GM19467 (cell line): ENCODE data around the gene DUSP9.

ENCODE experiments used
- ATAC-seq: cut with Tn5 transposase; IDR thresholded peaks from one replicate; pipeline ENCODE4 v1.9.1; 2021; ENCODE audit warnings: mild to moderate bottlenecking, moderate library complexity; ENCODE audit not compliant: unreplicated experiment

Gene DUSP9

DNA sequence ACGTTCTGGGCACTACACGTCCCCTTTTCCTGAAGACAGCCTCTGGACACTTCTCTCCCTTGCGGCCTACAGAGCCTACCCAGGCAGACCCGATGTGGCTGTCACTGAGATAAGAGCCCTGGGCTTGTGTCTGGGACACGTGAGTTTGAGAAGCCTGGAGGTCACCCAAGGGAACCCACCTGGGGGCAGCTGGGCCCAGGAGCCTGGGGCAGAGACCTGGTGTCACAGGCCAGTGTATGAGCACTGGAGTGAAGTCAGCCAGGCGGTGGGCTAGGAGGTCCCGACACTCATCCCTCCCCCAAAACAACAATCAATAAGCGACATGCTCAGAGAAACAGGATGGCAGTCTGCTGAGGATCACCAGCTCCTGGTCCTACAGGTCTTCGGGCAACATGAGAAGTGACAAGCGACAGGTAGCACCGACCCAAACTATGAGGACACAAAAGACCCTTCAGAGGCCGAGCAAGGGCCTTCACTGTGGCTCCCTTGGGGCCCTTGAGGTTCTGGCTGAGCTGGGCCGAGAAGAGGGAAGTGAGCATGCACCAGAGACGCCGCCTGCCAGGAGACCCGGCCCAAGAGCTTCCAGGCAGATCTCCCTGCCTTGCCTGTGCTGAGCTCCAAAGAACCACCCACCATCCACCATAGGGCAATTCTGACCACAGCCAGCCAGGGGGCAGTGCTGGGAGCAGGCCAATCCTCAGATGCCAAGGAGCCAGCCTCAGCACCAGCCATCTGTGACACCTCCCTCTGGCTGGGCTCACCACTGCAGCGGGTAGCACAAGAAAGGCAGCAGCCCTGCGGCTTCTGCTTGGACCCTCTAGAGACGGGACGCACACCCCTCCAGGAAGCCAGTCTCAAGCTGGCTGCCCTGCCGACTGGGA lies 11.0 kb upstream of the DUSP9 start:
- no peak for ATAC-seq

DNA sequence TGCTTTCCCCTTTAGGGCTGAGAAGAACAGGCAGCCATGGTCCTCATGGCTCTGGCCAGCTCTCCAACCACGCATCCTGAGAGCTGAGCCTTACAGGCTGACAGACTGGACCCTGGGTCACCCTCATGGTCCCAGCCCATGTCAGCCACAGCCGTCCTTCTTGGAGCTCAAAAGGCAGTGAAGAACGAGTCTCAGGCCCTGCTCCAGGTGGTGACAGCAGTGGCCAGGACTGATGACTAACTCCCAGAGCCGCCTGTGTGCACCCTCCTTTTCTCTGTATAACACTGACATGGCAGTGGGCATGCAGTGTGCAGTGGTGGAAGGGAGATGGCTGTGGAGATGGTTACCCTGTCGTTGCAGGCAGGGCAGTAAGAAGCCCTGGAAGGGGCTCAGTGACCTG lies 10.3 kb upstream of the DUSP9 start:
- ATAC-seq: no peak

DNA sequence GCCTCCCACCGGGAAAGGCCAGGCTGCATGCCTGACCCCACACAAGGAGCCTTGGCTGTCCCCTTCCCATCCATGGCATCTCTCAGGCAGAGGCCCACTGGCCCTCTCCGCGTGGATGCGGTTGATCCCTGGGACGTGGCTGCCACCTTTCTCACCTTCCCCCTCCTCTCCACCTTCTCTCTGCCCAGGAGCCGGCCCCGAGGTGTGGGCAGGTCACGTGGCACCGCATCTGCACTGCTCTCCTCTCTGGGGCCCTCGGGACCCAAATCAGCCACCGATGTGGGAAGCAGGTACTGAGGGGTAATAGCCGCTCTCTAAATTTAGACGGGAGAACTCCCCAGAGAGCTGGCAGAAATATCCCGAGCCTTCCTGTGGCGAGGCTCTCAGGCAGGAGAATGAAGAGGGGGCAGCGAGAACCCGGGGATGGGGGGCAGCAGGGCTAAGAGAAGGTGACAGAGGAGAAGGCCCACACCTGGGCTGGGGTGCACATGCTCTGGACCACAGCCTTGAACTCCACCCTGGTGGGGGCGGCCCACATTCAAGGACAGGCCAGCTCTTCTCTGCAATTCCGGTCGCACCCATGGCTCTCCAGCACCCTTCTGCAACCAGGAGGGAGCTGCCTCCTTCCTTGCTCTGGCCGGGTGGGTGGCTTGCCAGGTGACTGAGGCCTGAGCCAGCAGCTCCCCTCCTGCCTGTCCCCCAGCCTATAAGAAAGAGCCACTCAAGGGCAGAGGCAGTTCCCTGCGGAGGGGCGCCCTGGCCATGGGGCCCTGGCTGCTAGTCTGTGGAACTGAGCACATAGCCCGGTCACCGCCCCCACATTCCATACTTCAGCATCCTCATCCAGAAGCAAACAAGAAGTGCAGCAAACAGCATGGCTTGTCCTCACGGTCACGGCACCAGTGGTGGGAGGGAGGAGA lies 9.6 kb upstream of the DUSP9 start:
- no peak for ATAC-seq

DNA sequence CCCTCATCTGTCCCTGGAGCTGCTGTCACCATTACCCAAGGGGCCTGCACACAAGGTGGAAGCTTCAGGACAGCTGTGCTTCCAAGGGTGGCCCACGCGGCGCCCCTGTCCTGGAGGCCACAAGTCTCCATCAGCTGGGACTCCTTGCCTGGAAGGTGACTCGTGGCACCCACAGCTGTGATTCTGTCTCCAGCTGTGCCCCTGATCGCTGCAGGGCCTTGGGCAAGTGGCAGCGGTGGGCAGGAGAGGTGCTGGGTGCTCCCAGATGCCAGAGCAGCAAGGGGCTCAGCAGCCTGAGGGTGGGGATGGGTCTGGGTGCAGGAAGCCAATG lies 9.0 kb upstream of the DUSP9 start:
- no peak for ATAC-seq

DNA sequence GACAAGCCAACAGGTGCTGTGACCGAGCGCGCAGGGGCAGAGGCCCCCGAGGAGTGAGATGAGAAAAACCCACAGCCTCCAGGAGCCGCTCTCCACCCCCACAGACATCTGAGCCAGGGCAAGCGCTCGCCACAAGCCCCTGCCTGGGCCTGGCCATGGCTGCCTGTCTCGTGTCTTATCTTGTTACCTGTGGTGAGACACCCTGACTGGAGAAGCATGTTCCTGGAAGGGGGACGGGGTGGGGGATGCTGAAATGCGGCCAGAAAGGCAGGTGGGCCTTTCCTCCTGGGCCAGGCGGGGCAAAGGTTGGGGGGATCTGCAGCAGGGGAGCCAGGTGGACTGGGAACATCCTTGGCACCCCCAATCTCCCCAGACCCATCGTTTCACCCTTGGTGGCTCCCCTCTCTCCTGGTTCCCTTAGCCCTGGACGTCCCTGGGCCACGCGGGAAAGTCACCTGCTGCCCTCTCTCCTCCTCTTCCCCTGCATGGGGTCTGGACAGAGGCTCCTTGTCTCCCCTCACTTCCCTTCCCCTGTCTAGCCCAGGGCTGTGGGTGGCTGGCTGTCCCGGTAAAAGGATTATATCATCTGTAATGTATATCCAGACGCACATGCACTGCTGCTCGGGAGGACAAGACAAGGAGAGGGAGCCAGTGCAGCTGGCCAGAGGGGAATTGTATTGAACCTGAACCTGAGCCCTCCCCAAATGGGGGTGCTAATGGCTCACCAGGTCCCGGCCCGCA lies 8.4 kb upstream of the DUSP9 start:
- no peak for ATAC-seq

DNA sequence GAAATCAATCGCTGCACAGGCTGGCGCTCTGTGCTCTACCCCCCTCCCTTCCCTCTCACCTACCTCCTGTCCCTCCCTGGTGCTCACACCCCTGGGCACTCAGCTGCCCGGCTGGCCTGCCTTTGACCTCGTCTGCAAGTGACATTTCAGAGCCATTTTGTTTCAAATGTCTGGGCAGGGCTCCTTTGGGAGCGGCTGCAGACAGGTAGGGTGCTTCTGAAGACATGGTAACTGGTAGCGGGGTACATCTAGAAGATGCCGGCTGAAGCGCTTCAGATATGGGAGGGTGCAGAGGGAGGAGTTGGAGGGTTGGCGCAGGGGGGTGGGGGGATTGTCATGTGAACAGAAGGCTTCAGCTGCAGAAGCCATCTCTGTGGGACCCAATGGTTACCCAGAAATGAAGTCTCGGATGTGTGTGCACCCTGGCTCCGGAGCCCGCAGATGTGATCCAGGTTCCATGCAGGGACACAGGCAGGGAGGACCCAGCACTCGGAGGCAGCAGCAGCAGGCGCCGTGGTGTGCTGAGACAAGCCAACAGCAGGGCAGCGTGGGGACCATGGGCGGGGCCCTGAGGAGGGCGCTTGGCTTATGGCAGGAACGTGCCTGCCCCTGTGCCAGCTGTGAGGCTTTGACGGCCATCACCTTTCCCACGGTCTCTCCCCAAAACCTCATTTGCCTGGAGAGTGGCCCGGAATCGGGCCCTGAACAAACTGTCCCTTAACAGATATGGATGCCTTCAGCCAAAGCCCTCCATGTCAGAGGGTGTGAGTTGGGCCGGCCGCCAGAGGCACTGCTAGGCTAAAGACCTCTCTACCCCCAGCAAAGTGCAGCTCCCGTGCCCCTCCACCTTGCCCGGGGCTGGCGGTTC lies 7.6 kb upstream of the DUSP9 start:
- no peak for ATAC-seq

DNA sequence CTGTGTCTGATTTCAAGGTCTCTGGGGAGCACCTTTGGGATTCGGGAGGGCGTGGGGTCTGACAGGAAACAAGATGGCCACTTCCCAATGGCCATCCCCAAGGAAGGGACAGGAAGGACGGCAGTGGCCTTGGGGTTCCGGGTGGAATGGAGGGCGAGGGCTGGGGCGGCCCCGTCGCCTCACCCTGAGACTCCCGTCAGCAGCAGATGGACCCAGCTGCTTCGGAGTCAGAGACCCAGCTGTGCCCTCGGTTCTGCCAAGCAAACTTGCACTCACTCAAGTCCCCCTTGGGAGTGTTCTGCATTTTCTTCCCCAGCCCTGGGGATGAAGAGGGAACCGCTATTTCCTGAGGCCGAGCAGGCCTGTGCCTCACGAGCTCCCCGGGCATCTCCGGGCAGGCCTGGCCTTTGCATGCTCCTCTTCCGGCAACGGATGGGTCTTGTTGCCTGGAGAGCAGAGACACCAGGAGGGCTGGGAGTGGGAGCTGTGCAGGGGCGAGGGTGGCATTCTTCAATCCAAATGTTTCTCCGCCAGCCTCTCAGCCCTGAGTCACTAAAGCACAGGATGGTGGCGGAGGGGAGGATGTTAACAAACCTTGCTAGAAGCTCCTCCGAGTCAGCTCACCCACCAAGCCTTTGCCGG lies 6.8 kb upstream of the DUSP9 start:
- no peak for ATAC-seq

DNA sequence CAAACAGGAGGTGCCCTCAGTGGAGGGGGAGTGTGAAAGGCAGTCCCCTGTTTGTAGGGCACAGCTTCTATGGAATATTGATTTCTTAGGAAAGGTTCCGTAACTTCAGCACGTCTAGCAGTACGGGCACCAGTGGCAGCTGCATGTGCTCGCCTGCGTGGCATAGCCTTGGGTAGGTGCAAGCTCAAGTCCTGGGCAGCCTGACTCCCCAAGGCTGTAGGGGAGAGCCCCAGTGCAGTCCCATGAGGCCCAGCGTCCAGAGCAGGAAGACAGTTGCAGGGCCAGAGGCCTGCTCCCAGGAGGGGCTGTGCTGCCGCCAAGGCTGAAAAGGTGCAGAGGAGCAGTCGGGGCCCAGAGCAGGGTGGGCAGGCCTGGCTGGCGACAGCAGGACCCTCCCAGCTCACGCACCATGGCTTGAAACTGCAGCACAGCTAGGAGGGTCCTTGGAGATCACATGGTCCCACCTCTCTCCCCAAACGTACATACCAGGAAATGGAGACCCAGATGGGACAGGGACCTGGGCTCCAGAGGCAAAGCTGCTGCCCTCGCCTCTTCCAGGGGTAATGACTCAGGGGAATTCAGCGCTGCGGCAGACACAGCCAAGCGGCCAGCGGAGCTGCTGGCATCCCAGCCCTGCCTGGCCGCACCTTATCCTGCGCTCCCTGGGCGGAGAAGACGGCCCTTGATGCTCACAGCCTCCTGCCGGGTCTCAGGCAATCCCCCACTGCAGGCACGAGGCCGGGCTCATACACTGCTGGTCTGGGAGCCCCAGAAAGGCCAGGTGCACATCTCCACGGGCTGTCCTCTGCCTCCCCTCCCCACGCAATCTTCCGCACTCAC lies 6.0 kb upstream of the DUSP9 start:
- ATAC-seq: no peak

DNA sequence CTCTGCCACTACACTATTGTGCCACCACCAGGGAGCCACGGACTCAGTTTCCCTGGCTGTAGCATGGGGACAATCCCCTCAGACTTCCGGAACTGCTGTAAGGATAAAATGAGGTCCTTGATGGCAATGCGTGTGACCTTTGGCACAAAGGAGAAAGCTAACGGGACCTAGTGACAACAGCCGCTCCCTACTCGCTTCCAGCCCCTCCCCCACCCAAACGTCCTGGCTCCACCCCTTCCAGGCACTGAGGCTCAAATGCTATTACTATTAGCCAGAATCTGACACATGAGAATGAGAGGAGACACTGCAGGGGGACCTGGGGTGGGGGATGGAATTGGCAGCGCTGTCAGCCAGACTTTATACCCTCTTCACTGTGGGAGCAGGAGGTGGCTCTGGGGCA lies 5.4 kb upstream of the DUSP9 start:
- no peak for ATAC-seq

DNA sequence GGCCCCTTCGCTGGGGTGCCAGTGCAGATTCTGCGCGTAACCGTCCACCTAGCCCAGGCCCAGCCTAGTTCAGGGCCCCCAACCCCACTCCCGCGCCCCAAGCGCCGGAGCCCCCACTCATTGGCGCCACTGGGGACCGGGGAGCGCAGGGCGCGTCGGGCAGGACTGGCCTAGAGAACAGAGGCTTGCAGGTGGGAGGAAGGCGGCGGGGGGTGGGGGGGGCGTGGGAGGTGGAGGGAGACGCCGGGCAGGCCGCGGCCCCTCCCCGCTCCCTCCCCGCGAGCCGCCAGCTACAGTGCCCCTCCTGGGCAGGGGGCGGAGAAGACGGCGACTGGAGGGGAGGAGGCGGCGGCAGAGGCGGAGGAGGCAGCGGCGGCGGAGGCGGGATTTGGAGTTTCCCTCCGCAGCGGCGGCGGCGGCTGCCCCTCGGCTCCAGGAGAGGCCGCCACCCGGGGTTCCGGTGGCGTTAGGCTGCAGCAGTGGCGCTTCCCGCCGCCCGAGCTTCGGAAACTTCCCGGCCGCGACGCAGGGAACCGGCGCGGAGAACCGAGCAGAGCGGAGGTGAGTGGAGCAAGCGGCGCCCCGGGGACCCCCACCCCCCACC lies 4.8 kb upstream of the DUSP9 start:
- ATAC-seq: no peak

DNA sequence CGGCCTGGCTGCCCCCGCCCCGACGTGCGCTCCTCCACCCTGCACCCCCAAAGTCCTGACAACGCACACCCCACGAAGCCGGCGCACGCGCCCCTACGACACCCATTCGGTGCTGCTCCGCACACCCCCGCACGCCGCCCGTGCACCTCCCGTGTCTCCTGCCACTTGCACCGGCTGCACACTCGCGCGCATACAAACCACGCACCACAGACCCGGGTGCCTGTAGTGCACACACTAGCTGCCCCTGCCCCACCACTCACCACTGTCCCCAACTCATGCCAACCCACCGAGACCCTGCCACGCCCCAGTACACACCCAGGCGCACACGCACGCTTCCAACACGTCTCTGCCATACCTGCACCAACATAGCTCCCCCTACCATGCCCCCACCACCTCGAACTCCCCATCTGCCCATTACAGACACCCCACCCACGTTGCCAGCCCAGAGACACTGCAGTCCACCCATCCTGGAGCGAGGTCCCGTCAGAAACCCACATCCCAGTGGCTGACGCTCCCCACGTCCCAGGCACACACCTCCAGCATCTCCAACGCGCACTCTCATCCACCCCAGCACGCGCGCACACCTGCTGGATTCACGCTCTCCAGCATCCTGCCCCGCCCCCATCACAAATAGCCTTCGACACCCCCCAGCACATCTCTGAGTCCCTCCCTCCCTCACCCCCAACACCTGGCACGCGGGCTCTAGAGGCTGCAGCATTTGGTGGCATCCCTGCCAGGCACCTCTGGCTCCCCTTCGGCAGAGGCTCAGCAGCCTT lies 4.2 kb upstream of the DUSP9 start:
- no peak for ATAC-seq

DNA sequence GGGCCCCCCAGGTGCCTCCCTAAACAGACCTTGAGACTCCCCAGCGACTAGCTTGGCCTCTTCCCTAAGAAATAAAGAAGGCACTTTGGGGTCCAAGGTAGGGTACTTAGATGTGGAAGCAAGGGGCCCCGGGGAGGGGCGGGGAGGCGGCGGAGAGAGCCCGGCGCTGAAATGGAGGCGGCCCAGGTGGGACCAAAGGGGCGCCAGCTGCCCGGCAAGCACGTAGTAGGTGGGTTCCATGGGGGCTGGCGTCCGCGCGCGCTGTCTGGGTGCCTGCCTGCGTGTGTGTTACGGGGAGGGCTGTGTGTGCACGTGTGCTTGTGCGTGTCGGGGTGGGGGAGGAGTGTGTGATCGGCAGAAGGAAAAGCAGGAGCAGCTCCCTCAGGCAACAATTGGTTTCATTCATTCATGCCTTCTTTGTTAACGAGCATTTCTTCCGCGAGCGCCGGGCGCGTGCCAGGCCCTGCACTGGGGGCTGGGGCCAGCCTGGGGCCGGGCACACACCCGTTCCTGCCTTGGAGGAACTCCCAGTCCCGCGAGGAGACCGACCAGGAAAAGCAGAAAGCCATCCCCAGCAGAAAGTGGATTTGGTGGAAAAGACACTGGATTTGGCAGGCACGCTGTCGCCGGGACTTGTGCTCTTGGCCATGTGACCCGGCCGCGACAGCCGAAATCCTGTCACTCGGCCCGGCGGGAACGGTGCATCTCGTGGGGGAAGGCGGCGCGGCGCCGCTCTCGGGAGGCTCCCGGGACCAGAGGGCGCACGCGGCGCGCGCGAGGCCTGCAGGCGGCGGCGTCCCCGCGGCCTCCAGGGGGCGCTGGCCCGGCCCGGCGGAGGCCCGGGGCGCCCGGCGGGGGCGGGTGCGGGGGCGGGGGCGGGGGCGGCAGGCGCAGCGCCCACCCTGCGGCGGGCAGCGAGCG lies 3.3 kb upstream of the DUSP9 start:
- ATAC-seq: no peak

DNA sequence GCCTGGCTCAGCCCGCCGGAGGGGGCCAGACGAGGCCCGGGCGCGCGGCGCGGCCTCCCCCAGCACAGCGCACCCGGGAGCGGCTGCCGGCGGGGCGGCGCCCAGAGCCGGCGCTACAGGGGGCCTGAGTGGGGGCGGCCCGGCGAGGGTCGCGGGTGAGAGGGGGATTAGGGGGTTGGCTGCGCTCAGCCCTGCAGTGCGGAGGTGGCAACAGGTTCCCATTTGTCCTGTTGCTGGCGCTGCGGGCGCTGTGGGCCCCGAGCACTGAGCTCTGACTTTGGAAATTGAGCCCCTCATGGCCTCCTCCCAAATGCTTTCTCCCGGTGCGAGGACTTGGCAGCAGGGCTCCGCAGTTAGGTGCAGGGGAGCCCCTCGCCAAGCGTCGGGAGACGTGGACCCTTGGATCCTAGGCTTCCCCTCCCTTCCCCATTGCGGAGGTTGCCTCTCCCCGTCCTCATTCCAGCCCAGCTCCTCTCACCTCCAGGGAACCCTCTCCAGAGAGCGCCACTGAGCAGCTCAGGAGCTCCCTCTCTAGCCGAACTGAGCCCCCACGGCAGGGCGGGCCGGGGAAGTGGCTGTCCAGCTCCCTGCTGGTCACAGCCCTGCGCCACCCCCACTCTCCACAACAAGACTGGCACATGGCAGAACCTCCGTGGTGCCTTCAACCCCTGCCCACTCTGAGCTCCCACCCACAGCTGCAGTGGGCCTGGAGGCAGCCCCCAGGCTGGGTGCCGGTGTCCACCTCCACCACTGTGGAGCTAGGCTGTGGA lies 2.5 kb upstream of the DUSP9 start:
- no peak for ATAC-seq

DNA sequence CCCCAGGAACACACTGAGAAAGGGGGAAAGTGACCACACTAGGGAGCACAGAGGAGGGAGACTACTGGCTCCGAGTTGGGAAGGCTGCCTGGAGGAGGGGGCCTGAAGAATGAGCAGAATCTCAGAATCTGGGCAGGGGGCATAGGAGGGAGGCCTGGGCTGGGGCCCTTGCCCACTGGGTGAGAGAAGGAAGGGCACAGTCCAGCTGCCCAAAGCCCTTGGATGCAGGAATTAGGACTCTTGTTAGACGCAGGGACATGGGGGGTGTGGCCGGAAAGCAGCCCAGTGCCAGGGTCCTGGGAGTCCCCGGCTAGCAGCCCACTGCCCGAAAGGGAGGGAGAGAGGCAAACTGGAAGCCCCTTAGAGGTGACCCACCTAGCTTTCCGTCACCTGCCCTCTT lies 1.9 kb upstream of the DUSP9 start:
- no peak for ATAC-seq

DNA sequence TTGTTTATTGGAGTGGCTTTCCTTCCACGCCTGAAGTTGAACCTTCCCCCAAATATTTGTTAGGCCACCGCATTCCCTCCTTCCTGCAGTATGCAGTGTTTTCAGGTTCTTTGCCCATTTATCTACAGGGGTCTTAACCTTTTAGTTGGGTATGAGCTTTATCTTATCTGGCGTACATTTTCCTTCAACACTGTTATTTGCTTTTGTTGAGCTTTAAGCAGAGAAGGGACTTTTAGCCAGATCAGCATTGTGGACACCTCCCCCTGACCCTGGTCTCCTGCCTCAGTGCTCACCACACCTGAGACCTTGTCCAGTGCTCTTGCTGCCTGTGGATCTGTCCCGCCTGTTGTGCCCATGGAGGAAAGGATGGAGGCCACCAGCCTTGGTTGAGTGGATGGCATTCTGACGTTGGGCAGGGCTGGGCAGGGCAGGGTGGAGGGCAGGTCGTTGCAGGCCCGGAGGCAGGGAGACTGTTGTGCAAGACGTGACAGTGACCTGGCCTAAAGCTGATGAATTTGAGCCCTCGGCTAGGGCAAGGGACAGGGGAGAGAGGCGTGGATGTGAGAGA lies 998 bp upstream of the DUSP9 start:
- no peak for ATAC-seq
